Measurements from ENCODE around the gene SNX14.
"Not testable (repeated sequence)": the region's sequence is repeated elsewhere in the genome, so short reads cannot be mapped to it uniquely, and the experiment has no call there.

GRCh38 chr6:85564223-85564622 is 29.4 kb downstream of the SNX14 start:
- not testable (repeated sequence) for TF ChIP-seq POLR2AphosphoS5 (IDR thresholded peaks at IDR 0.05; ENCODE audit: low read depth); CTCF (IDR thresholded peaks at IDR 0.05; ENCODE audit: insufficient read depth, low read length); REST (IDR thresholded peaks at IDR 0.05; ENCODE audit: insufficient replicate concordance, low read depth); GABPA (IDR thresholded peaks at IDR 0.05; ENCODE audit: low read depth)

All from HL-60 (cell line).